Measurements from ENCODE around the gene SCG5. TPM values are rescaled to one million over a fixed set of nuclear protein-coding genes. Genes with fewer than 3 reads are reported as not detected.

The SCG5 gene
- total and polyA plus RNA-seq, 2 donors (not counting 3 experiments of a cell fraction or from before 2014, with no cell fraction given) = 3.3 to 3.9 TPM

GRCh38 chr15:32737304-32737703 lies 95.8 kb downstream of the SCG5 start:
- Histone ChIP-seq H3K4me1 (ENCODE audit: control insufficient read depth, extremely low read depth, insufficient read depth, low read length) (no peaks in the 10 kb centered on the region), H3K4me3 (replicated peaks in 1 of 3; ENCODE audit: insufficient read depth in 1 of 3, low read depth in 1 of 3, low read length in 3 of 3) (no peak overlapping the region), H3K36me3 (ENCODE audit: control insufficient read depth in 2 of 2, extremely low read depth in 1 of 2, insufficient read depth in 2 of 2, low read length in 2 of 2) (no peaks in the 10 kb centered on the region), H3K27me3 (ENCODE audit: control insufficient read depth in 2 of 2, insufficient read depth in 2 of 2, low read length in 2 of 2) (peaks cover 12 to 39% of the 10 kb centered on the region in 2 experiments), H2AFZ (ENCODE audit: low read depth, low read length) (no peak overlapping the region), H3K79me2 (ENCODE audit: control insufficient read depth, insufficient read depth, low read length) (no peaks in the 10 kb centered on the region), H3K4me2 (ENCODE audit: insufficient read depth, low read length) (no peak overlapping the region), H3K9me3 (replicated peaks; ENCODE audit: control insufficient read depth, insufficient read depth, low read length) (no peaks in the 10 kb centered on the region), H3K9ac (replicated peaks; ENCODE audit: extremely low read depth, insufficient read depth, low read length) (no peak overlapping the region), H3K27ac (ENCODE audit: insufficient read depth, low read depth, low read length) (no peak overlapping the region), H4K20me1 (replicated peaks; ENCODE audit: control insufficient read depth, extremely low read depth, insufficient read depth, low read length) (no peaks in the 10 kb centered on the region), H3K9me1 (replicated peaks; ENCODE audit: control insufficient read depth, extremely low read depth, insufficient read depth, low read length) (no peaks in the 10 kb centered on the region)
- intact Hi-C loops (cut with micrococcal nuclease) = loop anchor here (10.0 kb wide), 1 partner anchor 63 kb away; no protein-coding TSS in a partner anchor
- DNase-seq (ENCODE audit: low read depth, low spot score) (no peak), FAIRE-seq (no peak)
- dilution Hi-C loops (cut with MboI; ENCODE audit: extremely low pct_ligation_motif_present, low sequenced_read_pairs) = no loop called here
- ChIA-PET POLR2A (no interaction called here), CTCF (interaction anchor here (0.9 to 1.2 kb wide), 2 partner anchors 75 to 106 kb away, joined by 3 read pairs; no protein-coding TSS in a partner anchor)
- TF ChIP-seq CTCF (IDR thresholded peaks at IDR 0.05; ENCODE audit: extremely low read depth in 1 of 2, insufficient read depth in 1 of 2, low read depth in 1 of 2, low read length in 2 of 2) = no peak
- no peak for TF ChIP-seq JUN (IDR thresholded peaks at IDR 0.05; ENCODE audit: borderline replicate concordance, insufficient read depth, insufficient read length, low read depth)
- BruUV-seq (replicated peaks) = no TSS peak

- H3K27ac ChIP-seq (ENCODE audit: insufficient read depth, low read depth, low read length) = no peak overlapping the region
- no peak for FAIRE-seq
- H3K79me2 ChIP-seq (ENCODE audit: control insufficient read depth, insufficient read depth, low read length) = no peaks in the 10 kb centered on the region
- H3K9me1 ChIP-seq (replicated peaks; ENCODE audit: control insufficient read depth, extremely low read depth, insufficient read depth, low read length) = no peaks in the 10 kb centered on the region
- H3K9ac ChIP-seq (replicated peaks; ENCODE audit: extremely low read depth, insufficient read depth, low read length) = no peak overlapping the region
- CTCF ChIA-PET = no interaction called here
- no peaks in the 10 kb centered on the region for H3K4me1 ChIP-seq (ENCODE audit: control insufficient read depth, extremely low read depth, insufficient read depth, low read length)
- dilution Hi-C loops (cut with MboI; ENCODE audit: extremely low pct_ligation_motif_present, low sequenced_read_pairs) (no loop called here), intact Hi-C loops (cut with micrococcal nuclease) (loop anchor here (10.0 kb wide), 1 partner anchor 64 kb away; no protein-coding TSS in a partner anchor)
- no TSS peak for BruUV-seq (replicated peaks)
- no peak overlapping the region for H2AFZ ChIP-seq (ENCODE audit: low read depth, low read length)
- H3K9me3 ChIP-seq (replicated peaks; ENCODE audit: control insufficient read depth, insufficient read depth, low read length) = no peaks in the 10 kb centered on the region
- H4K20me1 ChIP-seq (replicated peaks; ENCODE audit: control insufficient read depth, extremely low read depth, insufficient read depth, low read length) = no peaks in the 10 kb centered on the region
- H3K27me3 ChIP-seq (ENCODE audit: control insufficient read depth in 2 of 2, insufficient read depth in 2 of 2, low read length in 2 of 2) = peaks cover 8 to 34% of the 10 kb centered on the region in 2 experiments
- no peak overlapping the region for H3K4me3 ChIP-seq (replicated peaks in 1 of 3; ENCODE audit: insufficient read depth in 1 of 3, low read depth in 1 of 3, low read length in 3 of 3)
- TF ChIP-seq GATA2 (IDR thresholded peaks at IDR 0.05; ENCODE audit: insufficient read depth, insufficient read length, low read depth, low read length) (no peak), MAX (IDR thresholded peaks at IDR 0.05; ENCODE audit: insufficient read depth, insufficient read length) (no peak), FOS (IDR thresholded peaks at IDR 0.05; ENCODE audit: borderline replicate concordance, insufficient read depth, low read length) (no peak), CTCF (IDR thresholded peaks at IDR 0.05; ENCODE audit: extremely low read depth in 1 of 2, insufficient read depth in 1 of 2, low read depth in 1 of 2, low read length in 2 of 2) (no peak), JUN (IDR thresholded peaks at IDR 0.05; ENCODE audit: borderline replicate concordance, insufficient read depth, insufficient read length, low read depth) (no peak), MYC (IDR thresholded peaks at IDR 0.05; ENCODE audit: low read depth, low read length) (no peak), POLR2A (IDR thresholded peaks at IDR 0.05; ENCODE audit: low read depth, low read length) (no peak), POLR2AphosphoS5 (IDR thresholded peaks at IDR 0.05; ENCODE audit: insufficient read depth, low read depth, low read length) (no peak), EZH2 (IDR thresholded peaks at IDR 0.05; ENCODE audit: borderline replicate concordance, low read depth, low read length, severe bottlenecking) (no peak)
- H3K36me3 ChIP-seq (ENCODE audit: control insufficient read depth in 2 of 2, extremely low read depth in 1 of 2, insufficient read depth in 2 of 2, low read length in 2 of 2) = no peaks in the 10 kb centered on the region
- no peak overlapping the region for H3K4me2 ChIP-seq (ENCODE audit: insufficient read depth, low read length)
- POLR2A ChIA-PET = no interaction called here
- DNase-seq (ENCODE audit: low read depth, low spot score) = no peak
Observed at GRCh38 chr15:32738666-32739065, 97.2 kb downstream of the SCG5 start.
